HEK293 (cell line): ENCODE results near the gene MMS22L.

Experiments used
- CTCF ChIA-PET: fragments of 350-600 bp; formaldehyde crosslinking; extraction: SDS; loops from one replicate; lab custom pipeline; 2021; ENCODE audit warnings: antibody characterized with exemption; lab: Yijun Ruan, JAX
- POLR2A ChIA-PET: fragments of 300-600 bp; formaldehyde crosslinking; extraction: SDS; loops from one replicate; lab custom pipeline; 2020; ENCODE audit warnings: antibody characterized with exemption, inconsistent platforms; lab: Yijun Ruan, JAX
- H3K27ac ChIP-seq: fragments of 200-500 bp; sonication (Bioruptor generic); 2 replicates; pipeline ENCODE4 v1.5.1; 2014; ENCODE audit warnings: low read depth, low read length, control low read depth, inconsistent platforms; ENCODE audit errors: extremely low read depth
- H3K36me3 ChIP-seq, 2 experiments: fragments of 200-500 bp in 1 of 2; sonication (Bioruptor generic) in 1 of 2; 1 replicate in 1 of 2; 2 replicates in 1 of 2; pipeline ENCODE4 v1.5.1; 2014 to 2017; ENCODE audit warnings: inconsistent platforms in 2 of 2, low read length in 2 of 2; ENCODE audit not compliant: control insufficient read depth in 2 of 2, insufficient read depth in 1 of 2
- H3K4me1 ChIP-seq: fragments of 200-500 bp; sonication (Bioruptor generic); 2 replicates; pipeline ENCODE4 v1.5.1; 2014; ENCODE audit warnings: mild to moderate bottlenecking, low read length, inconsistent platforms; ENCODE audit not compliant: control insufficient read depth, insufficient read depth
- H3K4me3 ChIP-seq: 2 replicates; pipeline ENCODE4 v1.5.1; 2011; ENCODE audit warnings: low read depth, mild to moderate bottlenecking, control low read depth, low read length, moderate library complexity
- H3K9me3 ChIP-seq: fragments of 200-500 bp; sonication (Bioruptor generic); 2 replicates; pipeline ENCODE4 v1.5.1; 2014; ENCODE audit warnings: low read depth, low read length, inconsistent platforms; ENCODE audit not compliant: control insufficient read depth, insufficient read depth
- GFI1B ChIP-seq: fragments of 450-650 bp; formaldehyde crosslinking; IDR thresholded peaks from 2 replicates; pipeline ENCODE4 v1.5.1; 2016; ENCODE audit warnings: missing biosample characterization, missing genetic modification characterization
- GLI2 ChIP-seq: fragments of 450-650 bp; formaldehyde crosslinking; IDR thresholded peaks from 2 replicates; pipeline ENCODE4; 2017; ENCODE audit warnings: missing biosample characterization, missing genetic modification characterization, low read depth, borderline replicate concordance
- GLIS1 ChIP-seq: fragments of 450-650 bp; formaldehyde crosslinking; IDR thresholded peaks from 2 replicates; pipeline ENCODE4 v1.5.1; 2016; ENCODE audit warnings: missing biosample characterization, missing genetic modification characterization
- INSM2 ChIP-seq: fragments of 450-650 bp; formaldehyde crosslinking; IDR thresholded peaks from 2 replicates; pipeline ENCODE4 v1.5.1; 2016; ENCODE audit warnings: missing biosample characterization, missing genetic modification characterization
- KLF7 ChIP-seq: fragments of 450-650 bp; formaldehyde crosslinking; IDR thresholded peaks from 2 replicates; pipeline ENCODE4 v1.5.1; 2016; ENCODE audit warnings: missing biosample characterization, missing genetic modification characterization, borderline replicate concordance
- OSR2 ChIP-seq: fragments of 450-650 bp; formaldehyde crosslinking; IDR thresholded peaks from 2 replicates; pipeline ENCODE4 v1.5.1; 2016; ENCODE audit warnings: missing biosample characterization, missing genetic modification characterization
- OVOL3 ChIP-seq: fragments of 450-650 bp; formaldehyde crosslinking; IDR thresholded peaks from 2 replicates; pipeline ENCODE4 v1.5.1; 2016; ENCODE audit warnings: missing biosample characterization, missing genetic modification characterization
- SETDB1 ChIP-seq: IDR thresholded peaks from one replicate; pipeline ENCODE4 v1.6.1; 2017; ENCODE audit warnings: mild to moderate bottlenecking, low read length, moderate library complexity, mixed read lengths; ENCODE audit not compliant: insufficient read length
- SP3 ChIP-seq: fragments of 450-650 bp; formaldehyde crosslinking; IDR thresholded peaks from 2 replicates; pipeline ENCODE4 v1.5.1; 2016; ENCODE audit warnings: missing biosample characterization, missing genetic modification characterization
- ZBTB10 ChIP-seq: fragments of 450-650 bp; formaldehyde crosslinking; IDR thresholded peaks from 2 replicates; pipeline ENCODE4 v1.5.1; 2016; ENCODE audit warnings: missing biosample characterization, missing genetic modification characterization
- ZNF157 ChIP-seq: fragments of 450-650 bp; formaldehyde crosslinking; IDR thresholded peaks from 2 replicates; pipeline ENCODE4 v1.5.1; 2016; ENCODE audit warnings: missing biosample characterization, missing genetic modification characterization
- ZNF23 ChIP-seq: fragments of 450-650 bp; formaldehyde crosslinking; IDR thresholded peaks from 2 replicates; pipeline ENCODE4 v1.5.1; 2016; ENCODE audit warnings: missing biosample characterization, missing genetic modification characterization, borderline replicate concordance
- ZNF266 ChIP-seq: fragments of 450-650 bp; formaldehyde crosslinking; IDR thresholded peaks from 2 replicates; pipeline ENCODE4 v1.5.1; 2016; ENCODE audit warnings: missing biosample characterization, missing genetic modification characterization, low read depth
- ZNF335 ChIP-seq: fragments of 450-650 bp; formaldehyde crosslinking; conservative IDR thresholded peaks from 2 replicates; pipeline ENCODE4 v1.5.1; 2016; ENCODE audit warnings: missing biosample characterization, missing genetic modification characterization
- ZNF473 ChIP-seq: fragments of 450-650 bp; formaldehyde crosslinking; IDR thresholded peaks from 2 replicates; pipeline ENCODE4 v1.5.1; 2017; ENCODE audit warnings: missing biosample characterization, missing genetic modification characterization
- ZNF518A ChIP-seq: fragments of 450-650 bp; formaldehyde crosslinking; conservative IDR thresholded peaks from 2 replicates; pipeline ENCODE4 v1.5.1; 2016; ENCODE audit warnings: low read depth, missing biosample characterization, missing genetic modification characterization
- ZNF529 ChIP-seq: fragments of 450-650 bp; formaldehyde crosslinking; IDR thresholded peaks from 2 replicates; pipeline ENCODE4 v1.5.1; 2017; ENCODE audit warnings: missing genetic modification characterization, missing biosample characterization; ENCODE audit not compliant: insufficient replicate concordance
- ZNF639 ChIP-seq: fragments of 450-650 bp; formaldehyde crosslinking; IDR thresholded peaks from 2 replicates; pipeline ENCODE4 v1.5.1; 2016; ENCODE audit warnings: missing biosample characterization, missing genetic modification characterization
- ZNF645 ChIP-seq: fragments of 450-650 bp; formaldehyde crosslinking; IDR thresholded peaks from 2 replicates; pipeline ENCODE4; 2016; ENCODE audit warnings: missing biosample characterization, missing genetic modification characterization
- ZNF747 ChIP-seq: fragments of 450-650 bp; formaldehyde crosslinking; IDR thresholded peaks from 2 replicates; pipeline ENCODE4 v1.5.1; 2016; ENCODE audit warnings: missing biosample characterization, missing genetic modification characterization
- ZNF843 ChIP-seq: fragments of 450-650 bp; formaldehyde crosslinking; IDR thresholded peaks from 2 replicates; pipeline ENCODE4 v1.5.1; 2016; ENCODE audit warnings: missing biosample characterization, missing genetic modification characterization
- ZSCAN5A ChIP-seq: fragments of 450-650 bp; formaldehyde crosslinking; IDR thresholded peaks from 2 replicates; pipeline ENCODE4 v1.5.1; 2016; ENCODE audit warnings: missing biosample characterization, missing genetic modification characterization

The MMS22L gene

GRCh38 chr6:97154015-97154414 lies 129.0 kb downstream of the MMS22L start:
- POLR2A ChIA-PET, result no interaction called here

GRCh38 chr6:97151601-97152000 lies 131.4 kb downstream of the MMS22L start:
- Histone ChIP-seq H3K4me3 (no peak overlapping the region), H3K27ac (no peak overlapping the region), H3K4me1 (no peaks in the 10 kb centered on the region), H3K9me3 (no peaks in the 10 kb centered on the region), H3K36me3 (peaks cover 29 to 53% of the 10 kb centered on the region in 2 experiments)
- no peak for TF ChIP-seq ZNF157
- no peak for TF ChIP-seq GFI1B (tag by site-specific recombination)
- no peak for TF ChIP-seq ZNF645 (tag by site-specific recombination)
- TF ChIP-seq ZNF473 (tag by site-specific recombination), result no peak
- no peak for TF ChIP-seq ZNF518A
- POLR2A ChIA-PET, result no interaction called here
- CTCF ChIA-PET, result no interaction called here

More at GRCh38 chr6:97154015-97154414, 129.0 kb downstream of the MMS22L start:
- Histone ChIP-seq H3K4me1 (no peaks in the 10 kb centered on the region), H3K4me3 (no peak overlapping the region), H3K9me3 (no peaks in the 10 kb centered on the region), H3K27ac (no peak overlapping the region), H3K36me3 (peaks cover 14 to 38% of the 10 kb centered on the region in 2 experiments)
- TF ChIP-seq SP3 (tag by site-specific recombination) (no peak), ZBTB10 (tag by site-specific recombination) (no peak), ZNF747 (tag by site-specific recombination) (no peak), OVOL3 (tag by site-specific recombination) (no peak), ZNF335 (tag by site-specific recombination) (no peak), GLIS1 (tag by site-specific recombination) (no peak), KLF7 (tag by site-specific recombination) (no peak), SETDB1 (no peak), ZNF23 (tag by site-specific recombination) (no peak), ZNF529 (tag by site-specific recombination) (no peak), ZNF843 (no peak), ZNF266 (tag by site-specific recombination) (no peak), ZSCAN5A (tag by site-specific recombination) (no peak), OSR2 (tag by site-specific recombination) (no peak), ZNF639 (no peak), GLI2 (tag by site-specific recombination) (no peak), INSM2 (tag by site-specific recombination) (no peak)
- CTCF ChIA-PET, result interaction anchor here (0.7 to 0.9 kb wide), 2 partner anchors 31 to 33 kb away, joined by 3 to 4 read pairs; no protein-coding TSS in a partner anchor
